ENCODE data around the gene RPL37A. TPM values are rescaled to one million over a fixed set of nuclear protein-coding genes. Genes with fewer than 3 reads are reported as not detected.

Gene RPL37A
- total RNA-seq, 1 donor from 2014 or later, result 2,984 TPM

DNA sequence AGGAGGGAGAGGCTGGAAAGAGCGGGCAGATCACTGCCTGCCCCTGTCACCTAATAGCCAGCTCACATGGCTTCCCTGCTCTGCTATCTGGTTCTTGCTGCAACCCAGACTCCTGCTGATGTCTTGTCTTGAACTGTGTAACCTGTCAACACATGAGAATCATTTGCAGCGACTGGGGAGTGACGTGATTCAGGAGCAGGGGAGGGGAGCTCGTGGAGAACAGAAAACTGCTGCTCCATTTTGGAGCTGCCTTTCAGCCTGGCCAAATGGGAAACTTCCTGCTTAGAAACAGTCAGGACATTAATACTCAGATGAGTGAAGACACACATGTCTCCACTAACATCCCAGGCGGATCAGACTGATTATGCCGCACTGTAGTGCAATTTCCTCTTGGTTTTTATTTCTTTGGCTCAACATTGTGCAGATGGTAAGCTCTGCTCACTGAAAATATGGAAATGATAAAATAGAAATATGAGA is 38.1 kb downstream of the RPL37A start:
- TF ChIP-seq, protein P1, sequence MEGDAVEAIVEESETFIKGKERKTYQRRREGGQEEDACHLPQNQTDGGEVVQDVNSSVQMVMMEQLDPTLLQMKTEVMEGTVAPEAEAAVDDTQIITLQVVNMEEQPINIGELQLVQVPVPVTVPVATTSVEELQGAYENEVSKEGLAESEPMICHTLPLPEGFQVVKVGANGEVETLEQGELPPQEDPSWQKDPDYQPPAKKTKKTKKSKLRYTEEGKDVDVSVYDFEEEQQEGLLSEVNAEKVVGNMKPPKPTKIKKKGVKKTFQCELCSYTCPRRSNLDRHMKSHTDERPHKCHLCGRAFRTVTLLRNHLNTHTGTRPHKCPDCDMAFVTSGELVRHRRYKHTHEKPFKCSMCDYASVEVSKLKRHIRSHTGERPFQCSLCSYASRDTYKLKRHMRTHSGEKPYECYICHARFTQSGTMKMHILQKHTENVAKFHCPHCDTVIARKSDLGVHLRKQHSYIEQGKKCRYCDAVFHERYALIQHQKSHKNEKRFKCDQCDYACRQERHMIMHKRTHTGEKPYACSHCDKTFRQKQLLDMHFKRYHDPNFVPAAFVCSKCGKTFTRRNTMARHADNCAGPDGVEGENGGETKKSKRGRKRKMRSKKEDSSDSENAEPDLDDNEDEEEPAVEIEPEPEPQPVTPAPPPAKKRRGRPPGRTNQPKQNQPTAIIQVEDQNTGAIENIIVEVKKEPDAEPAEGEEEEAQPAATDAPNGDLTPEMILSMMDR (conservative IDR thresholded peaks at IDR 0.05; ENCODE audit: low read depth, low read length), result no peak
- no peak overlapping the region for H3K4me3 ChIP-seq (ENCODE audit: low read depth, low read length)
- DNase-seq (ENCODE audit: low read depth), result no peak

DNA sequence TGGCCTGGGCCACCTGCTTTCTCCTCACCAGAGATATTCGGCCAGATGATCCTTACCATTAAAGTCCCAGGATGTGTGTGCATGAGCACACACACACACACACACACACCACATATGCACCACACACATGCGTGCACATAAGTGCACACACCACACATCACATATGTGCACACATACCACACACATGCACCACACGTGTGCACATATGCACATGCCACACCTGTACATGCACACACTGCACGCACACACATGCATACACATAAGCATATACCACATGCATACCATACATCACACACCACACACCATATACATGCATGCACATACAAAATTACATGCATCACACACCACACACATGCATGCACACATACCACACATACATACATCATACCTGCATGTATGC is 38.7 kb downstream of the RPL37A start:
- no peak for DNase-seq (ENCODE audit: low read depth)
- no peak overlapping the region for H3K4me3 ChIP-seq (ENCODE audit: low read depth, low read length)
- TF ChIP-seq, protein P1 (conservative IDR thresholded peaks at IDR 0.05; ENCODE audit: low read depth, low read length), result no peak

DNA sequence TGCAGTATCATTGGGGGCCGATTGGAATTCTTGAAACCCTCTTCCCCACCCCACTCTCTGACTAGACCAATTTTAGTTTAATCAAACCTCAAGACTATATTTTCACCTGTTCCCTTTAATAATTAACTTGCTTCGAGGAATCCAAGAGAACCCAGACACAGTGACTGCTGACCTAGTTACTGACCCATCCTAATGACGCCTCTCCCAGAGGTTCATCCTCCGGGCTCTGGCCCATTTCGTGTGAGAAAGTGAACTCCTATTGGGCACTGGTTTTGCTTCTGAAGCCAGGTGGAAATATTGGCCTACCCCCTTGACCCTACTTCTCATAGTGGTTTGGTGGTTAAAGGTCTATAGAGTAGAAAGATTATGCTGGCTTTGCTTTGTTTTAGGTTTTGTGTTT is 39.9 kb downstream of the RPL37A start:
- no peak overlapping the region for H3K4me3 ChIP-seq (ENCODE audit: low read depth, low read length)
- DNase-seq (ENCODE audit: low read depth), result no peak
- TF ChIP-seq, protein P1 (conservative IDR thresholded peaks at IDR 0.05; ENCODE audit: low read depth, low read length), result no peak

DNA sequence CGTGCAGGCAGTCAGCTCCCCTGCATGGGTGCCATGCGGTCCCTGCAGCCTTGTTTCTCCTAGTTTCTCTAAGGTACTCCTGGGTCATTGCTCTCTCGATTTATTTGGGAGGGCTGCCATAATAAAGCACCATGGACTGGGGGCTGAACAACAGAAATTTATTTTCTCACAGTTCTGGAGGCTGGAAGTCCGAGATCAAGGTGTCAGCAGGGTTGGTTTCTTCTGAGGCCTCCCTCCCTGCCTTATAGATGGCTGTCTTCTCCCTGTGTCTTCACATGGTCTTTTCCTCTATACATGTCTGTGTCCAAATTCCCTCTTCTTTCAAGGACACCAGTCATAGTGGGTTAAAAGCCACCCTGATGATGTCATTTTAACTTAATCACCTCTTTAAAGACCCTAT is 40.5 kb downstream of the RPL37A start:
- TF ChIP-seq, protein P1 (conservative IDR thresholded peaks at IDR 0.05; ENCODE audit: low read depth, low read length), result no peak
- DNase-seq (ENCODE audit: low read depth), result no peak
- H3K4me3 ChIP-seq (ENCODE audit: low read depth, low read length), result no peak overlapping the region

DNA sequence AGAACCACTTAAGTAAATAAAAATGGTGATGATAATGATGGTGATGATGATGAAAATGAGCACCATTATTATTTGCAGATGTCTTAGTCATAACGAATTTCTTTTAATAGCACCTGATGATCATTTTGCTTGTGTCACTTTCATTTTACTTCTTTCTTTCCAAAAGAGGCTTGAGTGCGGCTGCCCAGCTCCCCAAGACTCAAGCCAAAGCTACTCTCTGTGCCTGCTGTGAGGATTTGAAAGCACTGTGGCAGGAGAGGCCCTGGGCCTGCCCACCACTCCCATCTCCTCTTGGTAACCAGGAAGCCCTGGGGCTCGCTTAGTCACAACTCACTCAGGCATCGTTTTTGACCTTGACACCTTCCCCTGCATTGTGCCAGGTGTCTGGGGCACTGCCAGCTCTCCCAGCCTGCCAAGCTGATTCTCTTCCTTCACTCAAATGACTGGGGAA is 41.2 kb downstream of the RPL37A start:
- no peak for DNase-seq (ENCODE audit: low read depth)
- TF ChIP-seq, protein P1 (conservative IDR thresholded peaks at IDR 0.05; ENCODE audit: low read depth, low read length), result no peak
- no peak overlapping the region for H3K4me3 ChIP-seq (ENCODE audit: low read depth, low read length)

DNA sequence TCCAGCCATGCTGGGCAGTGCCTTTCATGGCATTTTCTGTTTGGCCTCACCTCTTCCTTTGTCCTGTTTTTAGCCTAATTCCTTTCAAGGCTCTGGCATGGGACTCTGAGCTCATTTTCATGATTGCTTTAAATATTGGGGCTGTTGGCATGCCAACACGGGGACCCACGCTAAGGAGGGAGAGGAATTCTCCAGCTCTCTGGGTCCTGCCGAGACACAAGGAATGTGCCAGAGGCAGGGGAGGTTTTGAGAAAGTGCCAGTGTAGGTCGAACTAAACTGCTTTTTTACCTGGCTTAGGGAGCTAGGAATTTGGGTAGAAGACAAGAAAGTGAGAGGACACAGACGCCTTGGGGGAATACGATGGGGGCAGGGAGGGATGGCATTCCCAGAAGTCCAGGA is 42.3 kb downstream of the RPL37A start:
- TF ChIP-seq, protein P1 (conservative IDR thresholded peaks at IDR 0.05; ENCODE audit: low read depth, low read length), result no peak
- no peak for DNase-seq (ENCODE audit: low read depth)
- H3K4me3 ChIP-seq (ENCODE audit: low read depth, low read length), result no peak overlapping the region

DNA sequence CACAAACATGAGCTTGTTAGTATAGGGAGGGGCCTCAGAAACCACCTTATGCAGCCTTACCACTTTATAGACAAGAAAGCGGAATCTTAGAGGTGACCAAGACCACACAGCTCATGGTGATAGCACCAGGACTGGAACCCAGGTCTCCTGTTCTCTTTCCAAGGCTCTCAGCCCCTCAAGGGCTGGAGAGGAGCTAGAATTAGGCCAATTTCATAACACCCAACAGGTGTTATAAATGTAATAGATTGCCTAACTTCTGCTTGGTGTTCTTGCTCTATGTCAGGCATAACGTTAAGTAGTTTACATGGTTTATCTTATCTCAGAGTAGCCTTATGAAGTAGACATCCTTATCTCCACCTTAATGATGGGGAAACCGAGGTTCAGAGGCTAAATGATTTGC is 42.9 kb downstream of the RPL37A start:
- TF ChIP-seq, protein P1 (conservative IDR thresholded peaks at IDR 0.05; ENCODE audit: low read depth, low read length), result no peak
- H3K4me3 ChIP-seq (ENCODE audit: low read depth, low read length), result no peak overlapping the region
- DNase-seq (ENCODE audit: low read depth), result no peak
